ENCODE data around the gene SLC26A4.

Gene SLC26A4

GRCh38 chr7:107746006-107746405 is 85.4 kb downstream of the SLC26A4 start:
- no peak for DNase-seq (ENCODE audit: low read depth)

- DNase-seq (ENCODE audit: low read depth): no peak
Measured at GRCh38 chr7:107751113-107751512, 90.5 kb downstream of the SLC26A4 start.

GRCh38 chr7:107754642-107755041 is 94.0 kb downstream of the SLC26A4 start:
- DNase-seq (ENCODE audit: low read depth): no peak

GRCh38 chr7:107758667-107759066 is 98.0 kb downstream of the SLC26A4 start:
- no peak for DNase-seq (ENCODE audit: low read depth)

GRCh38 chr7:107767391-107767790 is 106.8 kb downstream of the SLC26A4 start:
- no peak for DNase-seq (ENCODE audit: low read depth)
